GM12864 (cell line): ENCODE data around the gene FNDC1.

Experiments
- DNase-seq: peaks from one replicate; pipeline ENCODE4 v3.0.0-alpha.2; 2011; ENCODE audit warnings: low read depth
- H3K4me3 ChIP-seq: 2 replicates; pipeline ENCODE4 v1.5.1; 2011; ENCODE audit warnings: mild to moderate bottlenecking, low read depth, low read length, control low read depth
- TF ChIP-seq, protein P1 (sequence below): IDR thresholded peaks from 2 replicates; pipeline ENCODE4 v1.5.1; 2011; ENCODE audit warnings: low read depth, mild to moderate bottlenecking, moderate library complexity, low read length, control low read depth, inconsistent platforms; ENCODE audit errors: missing control alignments

The FNDC1 gene

DNA sequence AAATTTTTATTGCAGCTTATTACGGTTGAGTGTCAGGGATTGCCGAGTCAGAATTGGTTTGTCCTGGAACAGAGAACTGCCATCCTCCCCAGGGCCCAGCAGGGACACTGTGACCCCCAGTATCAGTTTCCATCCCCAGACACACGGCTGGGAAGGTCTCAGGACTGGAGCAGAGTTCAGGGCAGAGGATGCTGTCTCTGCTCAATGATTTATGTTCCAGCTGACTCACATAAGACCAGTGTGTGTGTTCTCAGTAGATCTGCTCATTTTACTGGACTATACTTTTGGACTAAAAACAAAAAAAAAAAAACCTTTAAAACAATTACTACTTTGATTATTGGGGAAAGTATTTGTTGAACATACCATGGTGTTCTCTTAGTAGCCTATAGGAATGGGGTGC is 44.2 kb downstream of the FNDC1 start:
- no peak overlapping the region for H3K4me3 ChIP-seq
- TF ChIP-seq, protein P1, sequence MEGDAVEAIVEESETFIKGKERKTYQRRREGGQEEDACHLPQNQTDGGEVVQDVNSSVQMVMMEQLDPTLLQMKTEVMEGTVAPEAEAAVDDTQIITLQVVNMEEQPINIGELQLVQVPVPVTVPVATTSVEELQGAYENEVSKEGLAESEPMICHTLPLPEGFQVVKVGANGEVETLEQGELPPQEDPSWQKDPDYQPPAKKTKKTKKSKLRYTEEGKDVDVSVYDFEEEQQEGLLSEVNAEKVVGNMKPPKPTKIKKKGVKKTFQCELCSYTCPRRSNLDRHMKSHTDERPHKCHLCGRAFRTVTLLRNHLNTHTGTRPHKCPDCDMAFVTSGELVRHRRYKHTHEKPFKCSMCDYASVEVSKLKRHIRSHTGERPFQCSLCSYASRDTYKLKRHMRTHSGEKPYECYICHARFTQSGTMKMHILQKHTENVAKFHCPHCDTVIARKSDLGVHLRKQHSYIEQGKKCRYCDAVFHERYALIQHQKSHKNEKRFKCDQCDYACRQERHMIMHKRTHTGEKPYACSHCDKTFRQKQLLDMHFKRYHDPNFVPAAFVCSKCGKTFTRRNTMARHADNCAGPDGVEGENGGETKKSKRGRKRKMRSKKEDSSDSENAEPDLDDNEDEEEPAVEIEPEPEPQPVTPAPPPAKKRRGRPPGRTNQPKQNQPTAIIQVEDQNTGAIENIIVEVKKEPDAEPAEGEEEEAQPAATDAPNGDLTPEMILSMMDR = no peak
- DNase-seq = no peak

DNA sequence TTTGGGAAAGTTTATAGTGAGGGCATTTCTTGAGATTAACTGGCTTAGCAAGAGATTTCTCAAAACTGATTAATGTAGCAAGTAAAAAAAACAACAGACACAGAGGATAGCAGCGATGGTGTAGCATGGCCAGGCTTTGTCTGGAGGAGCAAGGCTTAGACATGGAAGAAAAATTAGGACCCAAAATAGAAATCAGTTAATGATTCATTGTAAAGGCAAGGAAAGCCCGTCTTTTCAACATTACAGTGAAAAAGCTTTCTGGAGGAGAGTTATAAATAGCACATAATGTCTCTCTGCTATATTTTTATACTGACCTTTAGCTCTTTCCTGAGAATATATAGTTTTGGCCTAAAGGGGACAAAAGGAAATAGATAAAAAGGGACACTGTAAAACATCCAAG is 45.1 kb downstream of the FNDC1 start:
- DNase-seq = no peak
- H3K4me3 ChIP-seq = no peak overlapping the region
- TF ChIP-seq, protein P1 = no peak

DNA sequence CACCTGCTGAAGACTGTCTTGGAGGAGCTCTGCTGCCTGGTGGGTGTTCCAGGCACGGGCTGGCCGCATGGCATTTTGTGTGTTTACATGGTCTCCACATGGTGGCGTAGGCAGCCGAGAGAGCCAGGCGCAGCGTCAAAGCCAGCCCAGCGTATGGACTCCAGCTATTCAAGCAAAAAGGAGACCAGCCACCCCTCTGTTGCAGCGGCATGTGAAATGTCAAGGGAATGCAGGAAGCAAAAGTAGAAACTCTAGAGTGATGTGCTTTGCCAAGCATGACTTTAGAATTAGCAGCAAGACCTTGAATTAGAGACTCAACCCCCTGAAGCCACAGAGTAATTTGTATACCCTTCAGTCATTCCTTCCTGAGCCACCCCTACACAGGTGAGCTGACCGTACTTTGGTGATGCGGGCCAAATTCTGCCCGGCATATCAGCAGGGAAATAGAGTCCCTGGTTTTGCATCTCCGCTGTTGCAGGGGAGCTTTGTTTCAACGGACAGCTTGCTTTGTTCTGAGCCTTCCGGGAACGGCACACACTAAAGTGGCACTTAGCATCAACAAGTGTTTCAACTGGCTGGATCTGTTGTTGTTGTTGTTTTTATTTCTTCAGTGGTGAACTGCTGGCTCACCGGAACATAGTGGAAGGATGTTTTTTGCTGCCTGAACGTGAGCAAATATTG is 48.5 kb downstream of the FNDC1 start:
- DNase-seq = no peak
- no peak overlapping the region for H3K4me3 ChIP-seq
- TF ChIP-seq, protein P1 = peak; percentile 59

DNA sequence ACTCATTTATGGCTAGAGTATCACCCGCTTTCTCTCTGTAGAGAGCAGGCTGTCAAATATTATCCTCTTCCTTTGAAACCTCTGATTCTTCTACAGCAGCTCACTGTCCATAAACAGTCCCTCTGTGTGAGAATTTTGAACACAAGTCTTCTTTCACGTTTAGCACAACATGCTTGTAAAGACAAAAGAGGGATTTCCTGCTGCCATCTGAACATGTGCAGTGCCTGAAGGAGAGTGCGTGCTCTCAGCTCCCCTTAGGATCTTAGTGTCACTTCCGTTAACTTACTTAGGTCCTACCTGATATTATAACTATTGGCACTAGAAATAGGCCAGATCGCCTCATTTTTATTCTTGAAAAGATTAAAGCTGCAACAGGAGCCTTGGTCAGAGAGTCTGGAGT is 50.9 kb downstream of the FNDC1 start:
- H3K4me3 ChIP-seq = no peak overlapping the region
- DNase-seq = no peak
- TF ChIP-seq, protein P1 = no peak

DNA sequence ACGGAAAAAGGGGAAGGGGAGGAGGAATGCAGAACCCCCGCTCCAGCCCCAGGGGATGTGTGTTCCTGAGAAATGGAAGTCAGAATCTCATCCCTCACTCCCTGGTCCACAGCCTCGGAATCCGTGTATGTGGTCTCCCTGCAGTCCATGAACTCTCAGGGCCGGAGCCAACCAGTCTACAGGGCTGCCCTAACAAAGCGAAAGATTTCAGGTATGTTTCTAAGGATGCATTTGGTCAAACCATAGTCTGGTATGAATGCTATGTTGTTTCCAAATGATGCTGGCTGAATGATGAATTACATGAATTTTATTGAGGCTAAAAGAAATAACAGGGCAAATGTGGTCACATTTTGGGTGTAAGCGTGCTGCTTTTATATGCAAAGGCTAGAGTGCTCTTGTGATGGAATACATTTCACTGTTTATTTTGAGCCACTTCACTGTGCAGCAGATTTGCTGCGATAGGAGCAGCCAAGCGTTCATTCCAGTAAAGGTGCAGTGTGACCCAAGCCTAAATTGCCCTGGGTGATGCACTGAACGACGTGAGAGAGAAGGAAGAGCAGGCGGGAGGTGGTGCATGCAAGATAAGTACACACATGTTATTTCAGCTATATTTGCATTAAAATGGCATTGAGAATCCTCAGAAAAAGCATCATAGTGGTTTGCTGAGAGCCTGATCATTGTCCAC is 52.4 kb downstream of the FNDC1 start:
- no peak overlapping the region for H3K4me3 ChIP-seq
- TF ChIP-seq, protein P1 = no peak
- DNase-seq = no peak

DNA sequence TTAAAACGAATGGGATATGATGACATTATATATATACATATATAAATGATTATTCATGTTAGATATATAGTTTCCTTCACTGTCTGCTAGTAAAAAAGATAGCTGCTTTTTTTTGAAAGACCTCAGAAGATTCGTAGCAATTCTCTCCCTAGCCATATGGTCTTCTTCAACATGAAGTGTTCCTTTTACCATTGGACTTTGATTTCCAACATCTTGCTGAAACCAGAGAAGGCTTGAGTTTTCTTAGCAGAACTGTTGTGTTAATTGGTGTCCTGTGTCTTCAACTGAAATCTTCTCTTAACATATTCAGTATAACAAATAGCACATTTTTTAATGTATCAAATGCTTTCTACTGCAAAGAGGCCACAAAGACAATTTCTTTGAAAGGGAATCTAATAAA is 55.3 kb downstream of the FNDC1 start:
- no peak for DNase-seq
- no peak overlapping the region for H3K4me3 ChIP-seq
- TF ChIP-seq, protein P1 = no peak

DNA sequence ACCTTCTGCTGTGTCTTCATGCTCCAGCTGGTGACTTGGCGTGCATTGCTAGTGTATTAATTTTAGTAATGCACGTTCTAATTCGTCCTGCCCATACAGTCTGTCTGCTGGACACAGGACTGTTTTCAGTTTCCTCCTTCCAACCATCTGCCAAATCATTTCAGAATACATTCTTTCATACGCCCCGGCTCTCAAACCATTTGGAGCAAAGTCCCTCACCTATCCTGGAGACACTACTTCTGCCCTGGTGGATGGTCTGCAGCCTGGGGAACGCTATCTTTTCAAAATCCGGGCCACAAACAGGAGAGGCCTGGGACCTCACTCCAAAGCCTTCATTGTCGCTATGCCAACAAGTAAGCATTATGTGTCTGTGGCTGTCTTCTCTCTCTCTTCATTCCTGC is 60.5 kb downstream of the FNDC1 start:
- H3K4me3 ChIP-seq = no peak overlapping the region
- no peak for DNase-seq
- TF ChIP-seq, protein P1 = no peak
